ENCODE data around the gene GNAS-AS1.

GNAS-AS1 gene

GRCh38 chr20:58787211-58788005 lies 63.3 kb downstream of the GNAS-AS1 start:
- DNase-seq (ENCODE audit: low read depth in 3 of 3, low spot score in 1 of 3): no peak

DNA sequence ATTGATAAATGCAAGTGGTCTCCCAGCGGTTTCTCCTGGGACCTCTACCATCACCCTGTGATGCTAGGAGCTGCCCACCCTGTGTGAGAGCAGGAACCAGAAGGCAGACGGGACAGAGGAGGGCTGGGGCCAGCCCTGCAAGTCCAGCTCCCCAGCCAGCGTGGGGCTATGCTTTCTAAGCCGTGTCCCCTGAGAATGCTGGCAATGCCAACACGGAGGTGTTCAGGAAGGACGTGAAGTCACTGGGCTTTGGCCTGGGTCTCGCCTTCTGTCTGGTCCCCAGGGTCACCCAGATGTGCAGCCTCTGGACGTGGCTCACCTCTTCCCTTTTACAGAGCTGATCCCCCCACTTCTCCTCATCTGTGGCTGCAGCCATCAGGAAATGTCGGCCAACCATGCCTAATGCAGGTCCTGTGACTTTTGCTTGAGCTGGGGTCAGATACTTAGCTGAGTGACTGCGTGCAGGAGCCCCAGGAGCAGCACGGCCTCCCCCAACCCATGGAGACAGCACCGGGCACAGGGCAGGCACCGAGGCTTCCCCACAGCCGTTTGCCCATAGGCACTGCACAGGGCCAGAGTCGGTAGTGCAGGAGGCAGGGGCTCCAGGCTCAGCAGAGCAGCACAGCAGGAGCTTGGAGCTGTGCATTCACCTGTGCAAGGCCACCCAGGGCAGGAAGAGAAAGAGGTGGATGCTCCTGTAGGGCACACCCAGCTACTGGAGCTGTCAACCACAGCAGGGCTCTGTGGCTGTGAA lies 66.2 kb downstream of the GNAS-AS1 start:
- DNase-seq (ENCODE audit: low read depth in 3 of 3, low spot score in 1 of 3): no peak

GRCh38 chr20:58783511-58784011 lies 67.1 kb downstream of the GNAS-AS1 start:
- DNase-seq (ENCODE audit: low read depth in 3 of 3, low spot score in 1 of 3): no peak

GRCh38 chr20:58781138-58781537 lies 69.6 kb downstream of the GNAS-AS1 start:
- no peak for DNase-seq (ENCODE audit: low read depth in 3 of 3, low spot score in 1 of 3)

GRCh38 chr20:58778760-58779159 lies 71.9 kb downstream of the GNAS-AS1 start:
- DNase-seq (ENCODE audit: low read depth in 3 of 3, low spot score in 1 of 3): no peak

- DNase-seq (ENCODE audit: low read depth in 3 of 3, low spot score in 1 of 3): no peak
Observed at GRCh38 chr20:58777657-58778056, 73.0 kb downstream of the GNAS-AS1 start.

GRCh38 chr20:58776109-58776508 lies 74.6 kb downstream of the GNAS-AS1 start:
- no peak for DNase-seq (ENCODE audit: low read depth in 3 of 3, low spot score in 1 of 3)

GRCh38 chr20:58775371-58775770 lies 75.3 kb downstream of the GNAS-AS1 start:
- no peak for DNase-seq (ENCODE audit: low read depth in 3 of 3, low spot score in 1 of 3)

DNA sequence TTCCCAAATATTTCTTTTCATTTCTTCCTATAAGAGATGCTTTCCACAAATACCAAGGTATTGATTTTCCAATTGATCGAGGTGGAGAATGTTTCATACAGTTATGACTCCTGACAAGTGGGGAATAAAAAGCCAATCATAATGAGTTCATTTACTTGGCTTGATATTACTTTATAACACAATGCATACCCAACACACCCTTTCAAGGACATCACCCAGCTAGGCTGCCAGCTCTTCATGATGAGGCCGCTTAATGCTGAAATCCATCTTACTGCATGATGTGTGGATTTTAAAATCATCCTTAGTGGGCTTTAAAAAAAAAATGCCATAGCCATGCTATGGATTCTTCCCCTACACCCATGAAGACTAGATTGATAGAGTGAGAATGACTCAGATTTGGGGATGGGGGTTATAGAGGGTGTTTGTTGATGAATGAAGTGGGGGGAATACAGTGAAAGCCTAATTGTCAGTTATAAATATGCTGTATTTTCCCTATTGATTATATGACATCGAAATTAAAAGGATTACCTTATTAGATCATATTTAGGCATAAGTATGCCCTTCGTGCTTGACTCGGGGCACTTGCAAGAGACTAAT lies 75.9 kb downstream of the GNAS-AS1 start:
- no peak for DNase-seq (ENCODE audit: low read depth in 3 of 3, low spot score in 1 of 3)

- DNase-seq (ENCODE audit: low read depth in 3 of 3, low spot score in 1 of 3): no peak
Observed at GRCh38 chr20:58774214-58774613, 76.5 kb downstream of the GNAS-AS1 start.

DNA sequence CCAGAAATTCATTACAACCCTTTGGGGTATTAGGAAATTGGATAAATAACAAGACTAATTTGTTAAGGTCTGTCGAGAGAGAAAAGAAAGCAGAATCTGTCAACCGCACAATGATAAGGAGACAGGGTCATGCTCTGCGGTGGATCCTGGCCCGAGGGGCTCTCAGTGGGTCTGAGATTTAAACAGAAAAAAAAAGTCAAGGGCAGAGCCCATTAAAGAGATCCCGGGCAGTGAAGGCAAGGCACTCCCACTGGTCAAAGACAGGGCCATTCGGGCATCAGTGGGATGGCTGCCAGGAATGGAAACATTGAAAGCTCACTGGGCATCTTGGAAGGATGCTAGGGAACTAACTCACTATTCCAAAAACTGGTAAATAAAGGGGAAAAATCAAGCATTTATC lies 77.9 kb downstream of the GNAS-AS1 start:
- DNase-seq (ENCODE audit: low read depth in 3 of 3, low spot score in 1 of 3): no peak

All from stimulated activated CD4-positive, alpha-beta T cell treated with anti-CD3 and anti-CD28 coated beads, TNF-alpha, amount 100 ng/mL, for 1 hour (primary cell).